Body of pancreas (tissue), 4 donors: ENCODE results near the gene RAB17. TPM values are rescaled to one million over a fixed set of nuclear protein-coding genes. Genes with fewer than 3 reads are reported as not detected.

Experiments
- ATAC-seq: fragments of 150-250 bp; one replicate; pipeline ENCODE4 v1.9.1; 2016
- DNase-seq, 4 donors: peaks; one replicate each; pipeline ENCODE4 v3.0.0-alpha.2; 2019
- H3K27ac ChIP-seq, 4 donors: fragments of 200-600 bp; sonication (generic); 1 replicate in 3 of 4; 2 replicates in 1 of 4; pipeline versions ENCODE4 v1.5.1 to v1.6.1; 2016 to 2019; ENCODE audit warnings: mild to moderate bottlenecking in 1 of 4, mixed read lengths in 1 of 4, moderate library complexity in 1 of 4
- H3K27me3 ChIP-seq, 2 donors: fragments of 200-600 bp; sonication (generic); one replicate each; pipeline ENCODE4 v1.6.0; 2016; ENCODE audit warnings: mild to moderate bottlenecking in 1 of 2
- H3K36me3 ChIP-seq, 2 donors: fragments of 200-600 bp; sonication (generic); replicated peaks in 1 of 2; 2 replicates each; pipeline ENCODE4 v1.5.1; 2016; ENCODE audit warnings: low read depth in 2 of 2; ENCODE audit not compliant: insufficient read depth in 1 of 2
- H3K4me1 ChIP-seq: fragments of 200-600 bp; sonication (generic); one replicate; pipeline ENCODE4 v1.6.0; 2016
- H3K4me3 ChIP-seq, 2 donors: fragments of 200-600 bp; sonication (generic); 1 replicate in 1 of 2; 2 replicates in 1 of 2; pipeline ENCODE4 v1.5.1; 2016 to 2019
- H3K9me3 ChIP-seq, 3 donors: fragments of 200-600 bp; sonication (generic); 1 replicate in 2 of 3; 2 replicates in 1 of 3; pipeline ENCODE4 v1.5.1; 2016
- POLR2A ChIP-seq, 3 donors: fragments of 450-650 bp; IDR thresholded peaks; one replicate each; pipeline ENCODE4 v1.6.1; 2016; ENCODE audit warnings: antibody characterized with exemption in 3 of 3, mild to moderate bottlenecking in 2 of 3
- WGBS, 2 donors: methylation state at CpG; one replicate each; pipeline ENCODE4 v1.1.5; 2017; 5-methylcytosine and 5-hydroxymethylcytosine counted together
- intact Hi-C: fragments of 100-400 bp; cut with DNase I; formaldehyde crosslinking; loops from one replicate; pipeline ENCODE4 v1.15.1; 2023
- total RNA-seq, 2 donors: library from RNA; depleted of rRNA; stranded (reverse); fragments of >200 nt; gene quantifications; one replicate each; pipeline ENCODE4 v1.1.0, GENCODE V29; 2016
- TF ChIP-seq, protein P1 (sequence below), 7 experiments: fragments of 450-650 bp in 4 of 7; fragments of 200-600 bp in 3 of 7; sonication (generic) in 3 of 7; IDR thresholded peaks; one replicate each; pipeline ENCODE4 v1.5.1; 2016 to 2019; ENCODE audit warnings: antibody characterized with exemption in 7 of 7

RAB17 gene
- total RNA-seq, 2 donors from 2014 or later: 35.3 to 38.9 TPM

- TF ChIP-seq, protein P1, sequence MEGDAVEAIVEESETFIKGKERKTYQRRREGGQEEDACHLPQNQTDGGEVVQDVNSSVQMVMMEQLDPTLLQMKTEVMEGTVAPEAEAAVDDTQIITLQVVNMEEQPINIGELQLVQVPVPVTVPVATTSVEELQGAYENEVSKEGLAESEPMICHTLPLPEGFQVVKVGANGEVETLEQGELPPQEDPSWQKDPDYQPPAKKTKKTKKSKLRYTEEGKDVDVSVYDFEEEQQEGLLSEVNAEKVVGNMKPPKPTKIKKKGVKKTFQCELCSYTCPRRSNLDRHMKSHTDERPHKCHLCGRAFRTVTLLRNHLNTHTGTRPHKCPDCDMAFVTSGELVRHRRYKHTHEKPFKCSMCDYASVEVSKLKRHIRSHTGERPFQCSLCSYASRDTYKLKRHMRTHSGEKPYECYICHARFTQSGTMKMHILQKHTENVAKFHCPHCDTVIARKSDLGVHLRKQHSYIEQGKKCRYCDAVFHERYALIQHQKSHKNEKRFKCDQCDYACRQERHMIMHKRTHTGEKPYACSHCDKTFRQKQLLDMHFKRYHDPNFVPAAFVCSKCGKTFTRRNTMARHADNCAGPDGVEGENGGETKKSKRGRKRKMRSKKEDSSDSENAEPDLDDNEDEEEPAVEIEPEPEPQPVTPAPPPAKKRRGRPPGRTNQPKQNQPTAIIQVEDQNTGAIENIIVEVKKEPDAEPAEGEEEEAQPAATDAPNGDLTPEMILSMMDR (IDR thresholded peaks at IDR 0.05): no peak
- TF ChIP-seq POLR2A (IDR thresholded peaks at IDR 0.05): no peak
- Histone ChIP-seq H3K9me3 (no peaks in the 10 kb centered on the region), H3K27me3 (no peaks in the 10 kb centered on the region), H3K4me3 (no peak overlapping the region), H3K27ac (peak overlapping the region in 1 of 4 donors; percentile 95), H3K36me3 (no peaks in the 10 kb centered on the region), H3K4me1 (peaks cover 60% of the 10 kb centered on the region)
- no peak for ATAC-seq
- intact Hi-C loops: loop anchor here (10.0 kb wide), 1 partner anchor 157 kb away; no protein-coding TSS in a partner anchor
- WGBS, 2 donors: 77 to 87% methylated on average over 9 of the region's 9 CpGs
- DNase-seq: peak in 1 of 4 donors; percentile 20
These were observed 2.4 kb downstream of the RAB17 start for GRCh38 chr2:237588044-237588696.

GRCh38 chr2:237585590-237586221 lies 4.8 kb downstream of the RAB17 start:
- DNase-seq (no peak), ATAC-seq (no peak)
- Histone ChIP-seq H3K4me1 (peaks cover 57% of the 10 kb centered on the region), H3K9me3 (no peaks in the 10 kb centered on the region), H3K4me3 (no peak overlapping the region), H3K27ac (no peak overlapping the region), H3K27me3 (no peaks in the 10 kb centered on the region), H3K36me3 (no peaks in the 10 kb centered on the region)
- 80 to 82% methylated on average over 12 to 15 of the region's 15 CpGs for WGBS, 2 donors
- TF ChIP-seq, protein P1 (IDR thresholded peaks at IDR 0.05): no peak
- TF ChIP-seq POLR2A (IDR thresholded peaks at IDR 0.05): no peak
- intact Hi-C loops: loop anchor here (10.0 kb wide), 1 partner anchor 159 kb away; no protein-coding TSS in a partner anchor

GRCh38 chr2:237583385-237584295 lies 6.9 kb downstream of the RAB17 start:
- peak overlapping the region in 2 of 4 donors; percentile 7 to 80 for H3K27ac ChIP-seq
- TF ChIP-seq, protein P1 (IDR thresholded peaks at IDR 0.05): no peak
- TF ChIP-seq POLR2A (IDR thresholded peaks at IDR 0.05): no peak
- 88 to 93% methylated on average over 9 to 19 of the region's 19 CpGs for WGBS, 2 donors
- no peaks in the 10 kb centered on the region for H3K9me3 ChIP-seq
- H3K4me1 ChIP-seq: peaks cover 44% of the 10 kb centered on the region
- H3K27me3 ChIP-seq: no peaks in the 10 kb centered on the region
- no peak overlapping the region for H3K4me3 ChIP-seq
- no peak for DNase-seq
- intact Hi-C loops: loop anchor here (10.0 kb wide), 1 partner anchor 161 kb away; no protein-coding TSS in a partner anchor
- no peak for ATAC-seq
- no peaks in the 10 kb centered on the region for H3K36me3 ChIP-seq

GRCh38 chr2:237581751-237582746 lies 8.5 kb downstream of the RAB17 start:
- Histone ChIP-seq H3K27me3 (no peaks in the 10 kb centered on the region), H3K9me3 (no peaks in the 10 kb centered on the region), H3K27ac (peak overlapping the region; percentile 63 to 80 (median 74)), H3K4me3 (no peak overlapping the region), H3K4me1 (peaks cover 29% of the 10 kb centered on the region), H3K36me3 (no peaks in the 10 kb centered on the region)
- peak in 2 of 3 donors; percentile 10 to 37 for TF ChIP-seq POLR2A (IDR thresholded peaks at IDR 0.05)
- TF ChIP-seq, protein P1 (IDR thresholded peaks at IDR 0.05): peak in 5 of 7 experiments; percentile 19 to 39 (median 34)
- peak; percentile 81 for ATAC-seq
- 28 to 50% methylated on average over 13 to 25 of the region's 25 CpGs for WGBS, 2 donors
- DNase-seq: peak; percentile 49 to 80 (median 75)
- intact Hi-C loops: loop anchor here (10.0 kb wide), 1 partner anchor 163 kb away; no protein-coding TSS in a partner anchor
